ENCODE data around the gene STK26. TPM values are rescaled to one million over a fixed set of nuclear protein-coding genes. Genes with fewer than 3 reads are reported as not detected.

STK26 gene
- total RNA-seq, 1 experiment from 2014 or later = 30.5 TPM

DNA sequence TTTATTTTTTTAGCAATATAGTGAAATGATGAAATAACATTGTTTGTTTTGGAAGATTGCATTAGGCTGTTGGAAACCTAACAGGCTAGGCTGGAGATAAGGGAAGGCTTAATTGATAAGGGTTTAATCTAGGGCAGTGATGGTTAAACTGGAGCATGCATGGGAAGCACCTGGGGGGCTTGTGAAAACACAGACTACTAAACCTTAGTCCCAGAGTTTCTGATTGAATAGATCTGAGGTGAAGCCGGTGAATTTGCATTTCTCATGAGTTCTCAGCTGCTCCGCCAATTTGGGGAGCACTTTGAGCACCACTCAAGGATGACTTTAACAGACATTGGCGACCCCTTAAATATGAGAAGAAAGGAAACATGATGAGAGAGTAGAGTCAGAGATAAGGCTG lies 11.5 kb downstream of the STK26 start:
- Histone ChIP-seq H3K36me3 (ENCODE audit: control insufficient read depth in 1 of 2, insufficient read depth in 2 of 2, low read length in 2 of 2) (no peaks in the 10 kb centered on the region), H3K9me3 (ENCODE audit: control insufficient read depth in 1 of 2, insufficient read depth in 1 of 2, low read depth in 1 of 2, low read length in 2 of 2) (no peaks in the 10 kb centered on the region), H2AFZ (ENCODE audit: low read depth, low read length, poor library complexity, severe bottlenecking) (no peak overlapping the region), H3K9me2 (ENCODE audit: insufficient read depth) (no peaks in the 10 kb centered on the region), H3K27me3 (ENCODE audit: insufficient read depth, low read length) (no peaks in the 10 kb centered on the region), H3K9ac (ENCODE audit: low read length) (no peak overlapping the region), H4K20me1 (ENCODE audit: insufficient read depth) (no peaks in the 10 kb centered on the region), H3K27ac (ENCODE audit: low read depth, low read length) (no peak overlapping the region), H3K4me1 (ENCODE audit: control insufficient read depth in 1 of 2, insufficient read depth in 2 of 2, low read length in 2 of 2) (no peaks in the 10 kb centered on the region), H3K79me2 (ENCODE audit: insufficient read depth, low read length) (peaks cover 19% of the 10 kb centered on the region), H3K4me2 (ENCODE audit: low read length) (no peak overlapping the region), H3K4me3 (replicated peaks in 1 of 2; ENCODE audit: low read depth in 1 of 2, low read length in 2 of 2) (no peak overlapping the region)
- no peak for DNase-seq (ENCODE audit: low read depth, low spot score)
- intact Hi-C loops (cut with micrococcal nuclease) = no loop called here
- no peak for TF ChIP-seq EZH2phosphoT487 (IDR thresholded peaks at IDR 0.05; ENCODE audit: borderline replicate concordance)
- no peak for TF ChIP-seq SIN3A (IDR thresholded peaks at IDR 0.05; ENCODE audit: low read depth)
- TF ChIP-seq EGR1 (IDR thresholded peaks at IDR 0.05; ENCODE audit: low read depth) = no peak
- no peak for TF ChIP-seq YY1 (IDR thresholded peaks at IDR 0.05; ENCODE audit: extremely low read depth, insufficient replicate concordance, low read depth, low read length)
- no peak for TF ChIP-seq SP1 (IDR thresholded peaks at IDR 0.05; ENCODE audit: low read depth)
- TF ChIP-seq SRF (IDR thresholded peaks at IDR 0.05; ENCODE audit: low read depth) = no peak
- no peak for TF ChIP-seq MAX (IDR thresholded peaks at IDR 0.05)
- TF ChIP-seq CEBPB (IDR thresholded peaks at IDR 0.05; ENCODE audit: low read depth) = no peak
- no peak for TF ChIP-seq CBX3 (IDR thresholded peaks at IDR 0.05; ENCODE audit: low read depth)
- TF ChIP-seq, protein P1, sequence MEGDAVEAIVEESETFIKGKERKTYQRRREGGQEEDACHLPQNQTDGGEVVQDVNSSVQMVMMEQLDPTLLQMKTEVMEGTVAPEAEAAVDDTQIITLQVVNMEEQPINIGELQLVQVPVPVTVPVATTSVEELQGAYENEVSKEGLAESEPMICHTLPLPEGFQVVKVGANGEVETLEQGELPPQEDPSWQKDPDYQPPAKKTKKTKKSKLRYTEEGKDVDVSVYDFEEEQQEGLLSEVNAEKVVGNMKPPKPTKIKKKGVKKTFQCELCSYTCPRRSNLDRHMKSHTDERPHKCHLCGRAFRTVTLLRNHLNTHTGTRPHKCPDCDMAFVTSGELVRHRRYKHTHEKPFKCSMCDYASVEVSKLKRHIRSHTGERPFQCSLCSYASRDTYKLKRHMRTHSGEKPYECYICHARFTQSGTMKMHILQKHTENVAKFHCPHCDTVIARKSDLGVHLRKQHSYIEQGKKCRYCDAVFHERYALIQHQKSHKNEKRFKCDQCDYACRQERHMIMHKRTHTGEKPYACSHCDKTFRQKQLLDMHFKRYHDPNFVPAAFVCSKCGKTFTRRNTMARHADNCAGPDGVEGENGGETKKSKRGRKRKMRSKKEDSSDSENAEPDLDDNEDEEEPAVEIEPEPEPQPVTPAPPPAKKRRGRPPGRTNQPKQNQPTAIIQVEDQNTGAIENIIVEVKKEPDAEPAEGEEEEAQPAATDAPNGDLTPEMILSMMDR (IDR thresholded peaks at IDR 0.05 in 2 of 3, conservative IDR thresholded peaks at IDR 0.05 in 1 of 3; ENCODE audit: borderline replicate concordance in 1 of 3, insufficient read depth in 1 of 3, low read depth in 2 of 3, low read length in 2 of 3) = no peak
- ChIA-PET RAD21 (ENCODE audit: low non-redundant PET in 1 of 2, low total read pairs in 2 of 2, uncharacterized antibody in 2 of 2, unreplicated experiment in 2 of 2) (no interaction called here), CTCF (no interaction called here), POLR2A (no interaction called here)
- ATAC-seq = no peak
- no TSS peak for BruUV-seq (replicated peaks)

All from HCT116 (cell line).